OCI-LY3 (cell line): ENCODE results near the gene FIBCD1.

Experiments
- EZH2phosphoT487 ChIP-seq: fragments of 200-600 bp; shearing (Covaris generic); IDR thresholded peaks from 2 replicates; pipeline ENCODE4 v1.6.1; 2018; ENCODE audit warnings: antibody characterized with exemption, mixed run types, low read depth
- TF ChIP-seq, protein P1 (sequence below): fragments of 200-600, 300-600 bp; sonication (generic); IDR thresholded peaks from 2 replicates; pipeline ENCODE4 v1.5.1; 2014; ENCODE audit warnings: antibody characterized with exemption, low read length, low read depth

DNA sequence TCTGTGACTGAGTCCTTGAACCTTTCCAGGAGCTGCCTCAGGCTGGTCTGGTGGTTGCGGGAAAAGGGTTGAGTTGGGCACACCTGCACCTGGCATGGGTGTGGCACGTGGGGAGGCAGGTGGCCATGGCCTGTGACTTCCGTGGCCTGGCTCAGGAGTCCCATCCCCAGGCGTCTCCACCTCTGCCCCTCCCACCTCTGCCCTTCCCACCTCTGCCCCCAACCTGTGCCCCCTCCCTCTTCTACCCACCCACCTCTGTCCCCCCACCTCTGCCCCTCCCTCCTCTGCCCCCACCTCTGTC is 40.5 kb downstream of the FIBCD1 start:
- TF ChIP-seq, protein P1, sequence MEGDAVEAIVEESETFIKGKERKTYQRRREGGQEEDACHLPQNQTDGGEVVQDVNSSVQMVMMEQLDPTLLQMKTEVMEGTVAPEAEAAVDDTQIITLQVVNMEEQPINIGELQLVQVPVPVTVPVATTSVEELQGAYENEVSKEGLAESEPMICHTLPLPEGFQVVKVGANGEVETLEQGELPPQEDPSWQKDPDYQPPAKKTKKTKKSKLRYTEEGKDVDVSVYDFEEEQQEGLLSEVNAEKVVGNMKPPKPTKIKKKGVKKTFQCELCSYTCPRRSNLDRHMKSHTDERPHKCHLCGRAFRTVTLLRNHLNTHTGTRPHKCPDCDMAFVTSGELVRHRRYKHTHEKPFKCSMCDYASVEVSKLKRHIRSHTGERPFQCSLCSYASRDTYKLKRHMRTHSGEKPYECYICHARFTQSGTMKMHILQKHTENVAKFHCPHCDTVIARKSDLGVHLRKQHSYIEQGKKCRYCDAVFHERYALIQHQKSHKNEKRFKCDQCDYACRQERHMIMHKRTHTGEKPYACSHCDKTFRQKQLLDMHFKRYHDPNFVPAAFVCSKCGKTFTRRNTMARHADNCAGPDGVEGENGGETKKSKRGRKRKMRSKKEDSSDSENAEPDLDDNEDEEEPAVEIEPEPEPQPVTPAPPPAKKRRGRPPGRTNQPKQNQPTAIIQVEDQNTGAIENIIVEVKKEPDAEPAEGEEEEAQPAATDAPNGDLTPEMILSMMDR = no peak
- no peak for TF ChIP-seq EZH2phosphoT487
